GM21390 (cell line): Measurements from ENCODE around the gene RBM18.

ENCODE experiments used
- ATAC-seq: cut with Tn5 transposase; IDR thresholded peaks from one replicate; pipeline ENCODE4 v1.9.1; 2021; ENCODE audit not compliant: unreplicated experiment

The RBM18 gene

GRCh38 chr9:122223435-122223834, 41.2 kb downstream of the RBM18 start:
- no peak for ATAC-seq

GRCh38 chr9:122222791-122223190, 41.8 kb downstream of the RBM18 start:
- ATAC-seq, result no peak

- ATAC-seq, result no peak
Measured at GRCh38 chr9:122221183-122221811, 43.3 kb downstream of the RBM18 start.

GRCh38 chr9:122220673-122221182, 43.9 kb downstream of the RBM18 start:
- no peak for ATAC-seq

GRCh38 chr9:122219856-122220672, 44.6 kb downstream of the RBM18 start:
- ATAC-seq, result no peak

GRCh38 chr9:122218935-122219855, 45.4 kb downstream of the RBM18 start:
- ATAC-seq, result no peak

GRCh38 chr9:122218071-122218934, 46.3 kb downstream of the RBM18 start:
- ATAC-seq, result no peak

- ATAC-seq, result no peak
Measured at GRCh38 chr9:122217640-122218039, 47.0 kb downstream of the RBM18 start.

GRCh38 chr9:122216798-122217418, 47.7 kb downstream of the RBM18 start:
- no peak for ATAC-seq

GRCh38 chr9:122216138-122216797, 48.4 kb downstream of the RBM18 start:
- ATAC-seq, result no peak

GRCh38 chr9:122215663-122216062, 49.0 kb downstream of the RBM18 start:
- no peak for ATAC-seq

GRCh38 chr9:122214507-122214906, 50.1 kb downstream of the RBM18 start:
- ATAC-seq, result no peak

- ATAC-seq, result peak; percentile 58
Measured at GRCh38 chr9:122213589-122214413, 50.8 kb downstream of the RBM18 start.

GRCh38 chr9:122213102-122213588, 51.5 kb downstream of the RBM18 start:
- ATAC-seq, result no peak

GRCh38 chr9:122212473-122213004, 52.1 kb downstream of the RBM18 start:
- no peak for ATAC-seq

- ATAC-seq, result no peak
Measured at GRCh38 chr9:122209451-122209850, 55.2 kb downstream of the RBM18 start.

- ATAC-seq, result no peak
Measured at GRCh38 chr9:122207096-122207495, 57.5 kb downstream of the RBM18 start.
